Thoracic aorta (tissue), 2 donors: ENCODE data around the gene EPM2A. TPM values are rescaled to one million over a fixed set of nuclear protein-coding genes. Genes with fewer than 3 reads are reported as not detected.
"Not testable (repeated sequence)": the region's sequence is repeated elsewhere in the genome, so short reads cannot be mapped to it uniquely, and the experiment has no call there.

ENCODE experiments used
- ATAC-seq: fragments of 150-250 bp; one replicate; pipeline ENCODE4 v1.8.0; 2017; ENCODE audit warnings: low read depth; ENCODE audit not compliant: insufficient number of reproducible peaks, low FRiP score
- DNase-seq: peaks from one replicate; pipeline ENCODE4 v3.0.0-alpha.2; 2020; ENCODE audit warnings: low spot score
- H3K27ac ChIP-seq, 2 donors: fragments of 200-600 bp; sonication (generic); 1 replicate in 1 of 2; 2 replicates in 1 of 2; pipeline ENCODE4 v1.5.1; 2016; ENCODE audit warnings: mild to moderate bottlenecking in 2 of 2, moderate library complexity in 2 of 2
- H3K27me3 ChIP-seq: fragments of 200-600 bp; sonication (generic); replicated peaks from 2 replicates; pipeline ENCODE4 v1.6.0; 2016; ENCODE audit warnings: mild to moderate bottlenecking; ENCODE audit not compliant: insufficient read depth
- H3K36me3 ChIP-seq: fragments of 200-600 bp; sonication (generic); one replicate; pipeline ENCODE4 v1.5.1; 2016
- H3K4me1 ChIP-seq, 2 donors: fragments of 200-600 bp; sonication (generic); 1 replicate in 1 of 2; 2 replicates in 1 of 2; pipeline versions ENCODE4 v1.5.1 to v1.6.0; 2016; ENCODE audit warnings: low read depth in 2 of 2, mild to moderate bottlenecking in 1 of 2; ENCODE audit not compliant: control insufficient read depth in 1 of 2
- H3K4me3 ChIP-seq: fragments of 200-600 bp; sonication (generic); 2 replicates; pipeline ENCODE4 v1.5.1; 2016; ENCODE audit warnings: mild to moderate bottlenecking
- H3K9me3 ChIP-seq: fragments of 200-600 bp; sonication (generic); 2 replicates; pipeline ENCODE4 v1.5.1; 2016
- CTCF ChIP-seq: fragments of 200-600 bp; sonication (generic); IDR thresholded peaks from one replicate; pipeline ENCODE4 v1.5.1; 2019; ENCODE audit warnings: antibody characterized with exemption
- total RNA-seq, 2 donors: library from RNA; depleted of rRNA; stranded (reverse); fragments of >200 nt; gene quantifications; one replicate each; pipeline versions ENCODE4 v1.1.0 to v1.2.3, GENCODE V29; 2016

EPM2A gene
- total RNA-seq, 2 donors from 2014 or later: 26.5 to 45.4 TPM

GRCh38 chr6:145699462-145699861, 35.9 kb downstream of the EPM2A start:
- DNase-seq (no peak), ATAC-seq (no peak)
- Histone ChIP-seq H3K4me3 (no peak overlapping the region), H3K9me3 (no peaks in the 10 kb centered on the region), H3K27me3 (no peaks in the 10 kb centered on the region), H3K4me1 (peaks cover 0 to 7% of the 10 kb centered on the region in 2 donors), H3K36me3 (no peaks in the 10 kb centered on the region), H3K27ac (no peak overlapping the region)
- no peak for TF ChIP-seq CTCF

GRCh38 chr6:145697401-145697800, 37.9 kb downstream of the EPM2A start:
- H3K36me3 ChIP-seq, H3K4me1 ChIP-seq, H3K9me3 ChIP-seq, ATAC-seq, DNase-seq, H3K4me3 ChIP-seq, H3K27me3 ChIP-seq, H3K27ac ChIP-seq: not testable (repeated sequence)

DNA sequence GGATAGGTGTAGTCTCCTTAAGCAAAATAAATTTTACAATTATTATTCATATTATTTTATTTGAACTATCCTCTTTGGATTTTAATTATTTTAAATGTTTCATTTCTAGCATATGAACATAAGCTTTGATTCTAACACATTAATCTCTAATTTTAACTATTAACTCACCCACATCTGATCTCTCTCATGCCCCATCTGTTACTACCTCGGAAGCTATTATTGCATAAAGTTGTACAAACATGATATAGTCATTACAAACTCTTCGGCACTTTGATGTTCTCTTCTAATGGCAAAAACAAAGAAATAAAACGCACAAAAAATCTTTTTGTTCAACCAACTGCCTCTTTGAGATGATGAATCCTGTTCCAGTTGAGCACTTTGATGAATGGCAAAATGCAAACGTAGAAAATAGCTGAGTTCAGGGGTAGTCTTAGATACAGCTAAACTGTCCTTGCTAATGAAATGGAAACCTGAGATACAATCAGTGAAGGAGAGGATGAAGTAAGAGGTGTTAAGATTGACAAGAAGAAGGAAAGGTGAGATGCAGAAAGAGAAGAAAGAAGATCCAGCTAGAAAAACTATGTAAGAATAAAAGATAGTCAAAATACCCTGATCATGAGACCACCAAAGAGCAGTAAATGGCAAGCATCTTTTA, 41.1 kb downstream of the EPM2A start:
- H3K27ac ChIP-seq: no peak overlapping the region
- no peak for TF ChIP-seq CTCF
- no peaks in the 10 kb centered on the region for H3K4me1 ChIP-seq
- DNase-seq (no peak), ATAC-seq (no peak)
- no peaks in the 10 kb centered on the region for H3K27me3 ChIP-seq
- no peaks in the 10 kb centered on the region for H3K36me3 ChIP-seq
- H3K4me3 ChIP-seq: no peak overlapping the region
- H3K9me3 ChIP-seq: no peaks in the 10 kb centered on the region

DNA sequence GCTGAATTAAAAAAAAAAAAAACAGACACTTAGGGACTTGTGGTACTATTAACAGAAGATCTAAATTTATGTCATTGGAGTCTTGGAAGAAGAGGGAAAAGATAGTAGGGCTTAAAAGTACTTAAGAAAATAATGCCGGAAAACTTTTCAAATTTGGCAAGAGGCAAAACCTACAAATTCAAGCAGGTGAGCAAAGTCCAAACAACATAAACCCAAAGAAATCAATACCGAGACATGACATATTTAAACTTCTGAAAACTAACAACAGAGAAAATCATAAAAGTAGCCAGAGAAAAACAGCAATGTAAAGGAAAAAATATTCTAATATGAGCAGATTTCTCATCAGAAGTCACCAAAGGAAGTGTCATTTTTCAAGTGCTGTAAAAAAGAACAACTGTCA, 44.4 kb downstream of the EPM2A start:
- Histone ChIP-seq H3K27me3 (no peaks in the 10 kb centered on the region), H3K4me3 (no peak overlapping the region), H3K36me3 (no peaks in the 10 kb centered on the region), H3K27ac (no peak overlapping the region), H3K9me3 (no peaks in the 10 kb centered on the region), H3K4me1 (peaks cover 0 to 4% of the 10 kb centered on the region in 2 donors)
- TF ChIP-seq CTCF: no peak
- DNase-seq (no peak), ATAC-seq (no peak)

DNA sequence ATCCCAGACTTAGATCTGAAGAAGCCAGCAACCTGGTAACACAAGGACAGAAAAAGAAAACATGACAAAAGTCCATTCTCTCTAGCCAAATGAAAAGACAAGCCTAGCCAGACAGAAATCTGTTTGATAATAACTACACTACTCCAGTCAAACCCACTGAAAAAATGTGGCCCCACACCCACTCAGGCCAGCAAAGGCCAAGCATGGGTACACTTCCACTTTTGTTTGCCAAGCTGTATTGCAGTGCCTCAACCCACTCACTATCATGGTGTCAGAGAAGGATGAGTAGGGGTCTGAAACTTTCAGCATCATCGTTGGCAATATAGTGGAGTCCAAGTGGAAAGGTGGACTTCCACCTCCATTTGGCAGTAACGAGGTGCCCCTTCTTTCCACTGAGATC, 45.8 kb downstream of the EPM2A start:
- no peaks in the 10 kb centered on the region for H3K27me3 ChIP-seq
- no peak for DNase-seq
- no peak for TF ChIP-seq CTCF
- H3K4me1 ChIP-seq: peaks cover 0 to 4% of the 10 kb centered on the region in 2 donors
- no peaks in the 10 kb centered on the region for H3K9me3 ChIP-seq
- no peak for ATAC-seq
- no peak overlapping the region for H3K27ac ChIP-seq
- H3K4me3 ChIP-seq: no peak overlapping the region
- no peaks in the 10 kb centered on the region for H3K36me3 ChIP-seq

- no peaks in the 10 kb centered on the region for H3K27me3 ChIP-seq
- H3K9me3 ChIP-seq: no peaks in the 10 kb centered on the region
- H3K4me3 ChIP-seq: no peak overlapping the region
- no peak for ATAC-seq
- H3K4me1 ChIP-seq: peaks cover 0 to 4% of the 10 kb centered on the region in 2 donors
- TF ChIP-seq CTCF: no peak
- DNase-seq: no peak
- no peak overlapping the region for H3K27ac ChIP-seq
- no peaks in the 10 kb centered on the region for H3K36me3 ChIP-seq
Measured at GRCh38 chr6:145688493-145688905, 46.8 kb downstream of the EPM2A start.
